ENCODE results near the gene SCAND1. TPM values are rescaled to one million over a fixed set of nuclear protein-coding genes. Genes with fewer than 3 reads are reported as not detected.
A peak's percentile ranks its signal among the peaks of the same experiment; 100 is the strongest.

The SCAND1 gene
- total and polyA plus RNA-seq, 2 experiments from 2014 or later: 66.6 to 127 TPM

DNA sequence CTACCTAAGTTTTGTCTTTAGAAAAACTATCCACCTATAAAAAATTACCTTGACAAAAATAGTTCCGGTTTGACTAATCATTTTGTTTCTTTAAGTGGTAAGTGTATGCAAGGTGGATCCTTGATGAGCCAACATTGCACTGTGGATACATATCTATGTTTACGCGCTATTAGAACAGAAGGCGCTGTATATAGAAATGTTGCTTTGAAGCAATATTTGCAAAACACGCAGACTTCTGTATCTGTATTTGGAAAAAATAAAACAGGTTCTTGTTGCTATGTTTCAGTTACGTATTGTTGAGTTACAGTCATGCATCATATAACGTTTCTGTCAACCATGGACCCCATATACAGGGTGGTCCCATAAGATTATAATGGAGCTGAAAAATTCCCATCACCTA, 4.2 kb downstream of the SCAND1 start:
- in situ Hi-C loops (cut with MboI): no loop called here
- no peak for TF ChIP-seq EZH2 (IDR thresholded peaks at IDR 0.05; ENCODE audit: insufficient read depth, poor library complexity, severe bottlenecking)
- TF ChIP-seq EZH2phosphoT487 (IDR thresholded peaks at IDR 0.05; ENCODE audit: insufficient read depth, low read depth): no peak

DNA sequence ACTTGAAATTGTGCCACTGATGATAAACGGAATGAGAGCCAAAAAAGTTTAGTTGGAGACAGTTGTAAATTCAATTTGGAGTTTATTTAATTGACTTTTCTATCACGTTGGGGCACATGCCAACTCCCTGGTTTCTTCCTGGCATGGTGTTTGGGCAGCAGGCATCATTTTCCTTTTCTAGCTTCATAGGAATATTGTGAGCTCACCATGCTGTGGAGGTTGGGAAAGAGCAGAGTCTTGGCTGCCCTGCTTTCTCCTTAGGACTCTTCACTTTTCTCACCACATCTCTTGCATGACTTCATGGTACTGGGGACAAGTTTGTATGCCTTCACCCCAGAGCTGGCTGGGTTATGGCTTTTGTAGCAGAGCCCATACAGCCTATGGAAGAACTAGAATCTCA, 6.4 kb downstream of the SCAND1 start:
- TF ChIP-seq EZH2 (IDR thresholded peaks at IDR 0.05; ENCODE audit: insufficient read depth, poor library complexity, severe bottlenecking) (no peak), EZH2phosphoT487 (IDR thresholded peaks at IDR 0.05; ENCODE audit: insufficient read depth, low read depth) (no peak)
- Histone ChIP-seq H3K9ac (no peak overlapping the region), H3K4me3 (no peak overlapping the region), H3K36me3 (ENCODE audit: low read depth) (peaks cover 4% of the 10 kb centered on the region; the same call in 1 of the 2 replicates), H3K9me3 (ENCODE audit: low read depth) (no peaks in the 10 kb centered on the region), H3K27ac (no peak overlapping the region), H3F3A (ENCODE audit: insufficient read depth) (peaks cover 25% of the 10 kb centered on the region), H3K79me2 (ENCODE audit: insufficient read depth) (peaks cover 22% of the 10 kb centered on the region), H2AFZ (no peak overlapping the region), H3K4me1 (ENCODE audit: insufficient read depth) (peaks cover 9% of the 10 kb centered on the region), H4K20me1 (ENCODE audit: insufficient read depth) (no peaks in the 10 kb centered on the region), H3K27me3 (replicated peaks; ENCODE audit: insufficient read depth) (no peaks in the 10 kb centered on the region), H3K9me2 (ENCODE audit: insufficient read depth) (no peaks in the 10 kb centered on the region), H3K4me2 (ENCODE audit: unreplicated experiment) (no peak overlapping the region)
- no peak for DNase-seq
- in situ Hi-C loops (cut with MboI): no loop called here
- 61 to 63% methylated on average over 2 of the region's 2 CpGs for WGBS, 2 experiments (ENCODE audit: low coverage in 1 of 2, low lambda C conversion rate in 2 of 2, missing lambda C conversion rate in 2 of 2)

More for the DNA sequence above, 4.2 kb downstream of the SCAND1 start:
- 90 to 93% methylated on average over 7 of the region's 7 CpGs for WGBS, 2 experiments (ENCODE audit: low coverage in 1 of 2, low lambda C conversion rate in 2 of 2, missing lambda C conversion rate in 2 of 2)
- H3K4me3 ChIP-seq: no peak overlapping the region
- H3K27me3 ChIP-seq (replicated peaks; ENCODE audit: insufficient read depth): no peaks in the 10 kb centered on the region
- H3K9ac ChIP-seq: no peak overlapping the region
- H3K27ac ChIP-seq: no peak overlapping the region
- no peaks in the 10 kb centered on the region; the same call in 1 of the 2 replicates for H3K36me3 ChIP-seq (ENCODE audit: low read depth)
- H3K79me2 ChIP-seq (ENCODE audit: insufficient read depth): peaks cover 29% of the 10 kb centered on the region
- H3K9me3 ChIP-seq (ENCODE audit: low read depth): no peaks in the 10 kb centered on the region
- H3F3A ChIP-seq (ENCODE audit: insufficient read depth): peaks cover 31% of the 10 kb centered on the region
- H3K9me2 ChIP-seq (ENCODE audit: insufficient read depth): no peaks in the 10 kb centered on the region
- H2AFZ ChIP-seq: no peak overlapping the region
- H4K20me1 ChIP-seq (ENCODE audit: insufficient read depth): no peaks in the 10 kb centered on the region
- peaks cover 12% of the 10 kb centered on the region for H3K4me1 ChIP-seq (ENCODE audit: insufficient read depth)
- no peak overlapping the region for H3K4me2 ChIP-seq (ENCODE audit: unreplicated experiment)
- no peak for DNase-seq

DNA sequence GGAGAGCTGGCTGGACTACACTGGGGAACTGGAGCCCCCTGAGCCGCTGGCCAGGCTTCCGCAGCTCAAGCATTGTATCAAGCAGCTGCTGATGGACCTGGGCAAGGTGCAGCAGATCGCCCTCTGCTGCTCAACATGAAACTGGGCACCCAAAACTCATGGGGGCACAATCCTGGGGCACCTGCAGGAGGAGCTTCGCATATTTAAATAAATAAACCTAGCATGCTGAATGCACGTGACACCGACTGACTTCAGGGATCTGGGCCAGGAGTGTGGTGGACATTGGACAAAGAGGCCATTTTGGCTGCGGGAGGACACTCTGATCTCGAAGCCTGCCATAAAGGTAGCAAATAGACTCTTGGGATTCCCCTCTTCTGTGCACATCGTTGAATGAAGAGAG, 6.8 kb downstream of the SCAND1 start:
- H3K9me3 ChIP-seq (ENCODE audit: low read depth): no peaks in the 10 kb centered on the region
- no peaks in the 10 kb centered on the region for H3K9me2 ChIP-seq (ENCODE audit: insufficient read depth)
- 76 to 78% methylated on average over 9 of the region's 9 CpGs for WGBS, 2 experiments (ENCODE audit: low coverage in 1 of 2, low lambda C conversion rate in 2 of 2, missing lambda C conversion rate in 2 of 2)
- no peaks in the 10 kb centered on the region for H3K27me3 ChIP-seq (replicated peaks; ENCODE audit: insufficient read depth)
- no peak overlapping the region for H3K4me2 ChIP-seq (ENCODE audit: unreplicated experiment)
- in situ Hi-C loops (cut with MboI): no loop called here
- no peak overlapping the region for H2AFZ ChIP-seq
- H4K20me1 ChIP-seq (ENCODE audit: insufficient read depth): no peaks in the 10 kb centered on the region
- H3K9ac ChIP-seq: no peak overlapping the region
- peaks cover 5% of the 10 kb centered on the region for H3K4me1 ChIP-seq (ENCODE audit: insufficient read depth)
- peaks cover 18% of the 10 kb centered on the region for H3K79me2 ChIP-seq (ENCODE audit: insufficient read depth)
- H3F3A ChIP-seq (ENCODE audit: insufficient read depth): peaks cover 21% of the 10 kb centered on the region
- TF ChIP-seq EZH2phosphoT487 (IDR thresholded peaks at IDR 0.05; ENCODE audit: insufficient read depth, low read depth): no peak
- TF ChIP-seq EZH2 (IDR thresholded peaks at IDR 0.05; ENCODE audit: insufficient read depth, poor library complexity, severe bottlenecking): no peak
- peak; percentile 45 for DNase-seq
- H3K36me3 ChIP-seq (ENCODE audit: low read depth): peaks cover 4% of the 10 kb centered on the region; the same call in 1 of the 2 replicates
- H3K4me3 ChIP-seq: no peak overlapping the region
- no peak overlapping the region for H3K27ac ChIP-seq

DNA sequence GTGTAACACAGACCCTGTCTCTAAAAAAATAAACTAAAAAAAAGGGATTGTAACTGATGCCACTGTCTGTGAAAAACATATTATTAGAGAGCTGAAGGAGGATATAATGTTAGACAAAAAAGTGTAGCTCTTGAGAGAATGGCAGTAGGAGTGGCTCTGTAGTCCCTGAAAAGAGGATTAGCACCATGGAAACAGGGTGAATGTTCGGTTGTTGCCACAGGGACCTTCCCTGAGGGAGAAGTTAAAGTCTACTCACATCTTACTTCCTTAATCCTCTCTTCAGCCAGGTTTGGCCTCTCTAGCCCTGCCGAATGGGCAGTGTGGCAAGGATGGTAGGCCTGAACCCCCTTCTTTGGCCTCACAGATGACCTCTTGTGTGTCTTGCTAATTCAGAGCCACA, 12.1 kb downstream of the SCAND1 start:
- TF ChIP-seq EZH2phosphoT487 (IDR thresholded peaks at IDR 0.05; ENCODE audit: insufficient read depth, low read depth) (no peak), EZH2 (IDR thresholded peaks at IDR 0.05; ENCODE audit: insufficient read depth, poor library complexity, severe bottlenecking) (no peak)
- no peaks in the 10 kb centered on the region for H3K9me2 ChIP-seq (ENCODE audit: insufficient read depth)
- no peak overlapping the region for H3K4me2 ChIP-seq (ENCODE audit: unreplicated experiment)
- no peaks in the 10 kb centered on the region for H4K20me1 ChIP-seq (ENCODE audit: insufficient read depth)
- peaks cover 5% of the 10 kb centered on the region; the same call in 1 of the 2 replicates for H3K4me1 ChIP-seq (ENCODE audit: insufficient read depth)
- peaks cover 14% of the 10 kb centered on the region; the same call in 1 of the 2 replicates for H3K36me3 ChIP-seq (ENCODE audit: low read depth)
- 96% methylated on average over 2 of the region's 2 CpGs for WGBS, 2 experiments (ENCODE audit: low coverage in 1 of 2, low lambda C conversion rate in 2 of 2, missing lambda C conversion rate in 2 of 2)
- no peak overlapping the region for H3K4me3 ChIP-seq
- H3F3A ChIP-seq (ENCODE audit: insufficient read depth): no peaks in the 10 kb centered on the region
- no peaks in the 10 kb centered on the region for H3K9me3 ChIP-seq (ENCODE audit: low read depth)
- H3K27ac ChIP-seq: no peak overlapping the region
- H3K79me2 ChIP-seq (ENCODE audit: insufficient read depth): no peaks in the 10 kb centered on the region
- DNase-seq: no peak
- H2AFZ ChIP-seq: no peak overlapping the region
- H3K9ac ChIP-seq: no peak overlapping the region
- no peaks in the 10 kb centered on the region for H3K27me3 ChIP-seq (replicated peaks; ENCODE audit: insufficient read depth)
- in situ Hi-C loops (cut with MboI): no loop called here

DNA sequence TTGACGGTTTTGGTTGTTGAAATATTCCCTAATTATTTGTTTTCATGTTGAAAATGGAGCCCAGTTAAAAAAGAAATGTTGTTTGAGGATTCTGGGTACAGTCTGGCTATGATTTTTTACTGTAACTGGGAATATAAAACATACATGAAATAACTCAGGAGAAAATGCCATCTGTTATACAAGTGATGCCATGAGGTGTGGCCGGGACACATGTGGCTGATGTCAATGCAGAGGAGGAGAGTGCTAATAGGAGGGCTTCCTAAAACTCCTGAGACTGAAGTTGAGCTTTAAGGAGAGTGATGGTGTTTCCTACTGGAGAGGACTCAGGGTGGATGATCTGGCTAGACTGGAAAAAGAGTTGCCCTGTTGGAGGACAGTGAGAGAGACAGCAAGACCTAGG, 12.7 kb downstream of the SCAND1 start:
- H2AFZ ChIP-seq: no peak overlapping the region
- H3K4me3 ChIP-seq: no peak overlapping the region
- H3K36me3 ChIP-seq (ENCODE audit: low read depth): peaks cover 14% of the 10 kb centered on the region; the same call in 1 of the 2 replicates
- in situ Hi-C loops (cut with MboI): no loop called here
- TF ChIP-seq EZH2 (IDR thresholded peaks at IDR 0.05; ENCODE audit: insufficient read depth, poor library complexity, severe bottlenecking) (no peak), EZH2phosphoT487 (IDR thresholded peaks at IDR 0.05; ENCODE audit: insufficient read depth, low read depth) (no peak)
- no peak overlapping the region for H3K9ac ChIP-seq
- H3K4me2 ChIP-seq (ENCODE audit: unreplicated experiment): no peak overlapping the region
- WGBS, 2 experiments (ENCODE audit: low coverage in 1 of 2, low lambda C conversion rate in 2 of 2, missing lambda C conversion rate in 2 of 2): 95 to 96% methylated on average over 2 of the region's 2 CpGs
- H3K9me2 ChIP-seq (ENCODE audit: insufficient read depth): no peaks in the 10 kb centered on the region
- DNase-seq: no peak
- no peaks in the 10 kb centered on the region for H3F3A ChIP-seq (ENCODE audit: insufficient read depth)
- H3K27me3 ChIP-seq (replicated peaks; ENCODE audit: insufficient read depth): no peaks in the 10 kb centered on the region
- no peak overlapping the region for H3K27ac ChIP-seq
- no peaks in the 10 kb centered on the region for H3K79me2 ChIP-seq (ENCODE audit: insufficient read depth)
- H4K20me1 ChIP-seq (ENCODE audit: insufficient read depth): no peaks in the 10 kb centered on the region
- H3K4me1 ChIP-seq (ENCODE audit: insufficient read depth): peaks cover 5% of the 10 kb centered on the region; the same call in 1 of the 2 replicates
- no peaks in the 10 kb centered on the region for H3K9me3 ChIP-seq (ENCODE audit: low read depth)
